HEK293T (cell line): Measurements from ENCODE around the gene RC3H2.
"Not testable (repeated sequence)": the region's sequence is repeated elsewhere in the genome, so short reads cannot be mapped to it uniquely, and the experiment has no call there.

Source experiments
- BHLHE40 ChIP-seq: fragments of 450-650 bp; IDR thresholded peaks from 2 replicates; pipeline ENCODE4 v1.6.1; 2016; ENCODE audit warnings: mild to moderate bottlenecking, moderate library complexity, borderline replicate concordance
- FOXM1 ChIP-seq: fragments of 450-650 bp; IDR thresholded peaks from 2 replicates; pipeline ENCODE4 v1.6.1; 2017; ENCODE audit warnings: mild to moderate bottlenecking, borderline replicate concordance
- L3MBTL2 ChIP-seq: fragments of 450-650 bp; conservative IDR thresholded peaks from 2 replicates; pipeline ENCODE4 v1.6.1; 2016; ENCODE audit warnings: mild to moderate bottlenecking
- SP1 ChIP-seq: fragments of 450-650 bp; IDR thresholded peaks from 2 replicates; pipeline ENCODE4 v1.6.1; 2017

- not testable (repeated sequence) for TF ChIP-seq L3MBTL2, FOXM1, BHLHE40, SP1
These were observed 37.9 kb downstream of the RC3H2 start for GRCh38 chr9:122867276-122867675.
